ENCODE data around the gene PERCC1.
A peak's percentile ranks its signal among the peaks of the same experiment; 100 is the strongest.
"Not testable (repeated sequence)": the region's sequence is repeated elsewhere in the genome, so short reads cannot be mapped to it uniquely, and the experiment has no call there.

PERCC1 gene

DNA sequence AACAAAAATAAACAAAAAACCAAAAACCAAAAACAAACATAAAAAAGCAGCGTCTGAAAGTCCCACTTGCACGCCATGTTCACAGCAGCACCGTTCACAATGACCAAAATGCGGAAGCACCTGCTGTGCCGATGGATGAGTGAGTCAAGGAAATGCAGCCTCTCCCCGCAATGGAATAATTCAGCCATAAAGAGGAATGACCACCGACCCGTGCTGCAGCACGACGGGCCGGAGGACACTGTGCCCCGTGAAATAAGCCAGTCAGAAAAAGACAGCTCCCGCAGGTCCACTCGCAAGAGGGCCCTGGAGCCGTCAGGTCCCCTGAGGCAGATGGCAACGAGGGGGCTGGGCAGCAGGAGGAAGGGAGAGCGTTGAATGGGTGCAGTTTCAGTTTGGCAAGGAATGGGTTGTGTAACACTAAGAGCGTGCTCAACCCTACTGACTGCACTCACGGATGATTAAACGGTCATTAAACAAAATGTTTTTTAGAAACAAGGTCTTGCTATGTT is 38.9 kb downstream of the PERCC1 start:
- no peak for DNase-seq (ENCODE audit: low spot score)

DNA sequence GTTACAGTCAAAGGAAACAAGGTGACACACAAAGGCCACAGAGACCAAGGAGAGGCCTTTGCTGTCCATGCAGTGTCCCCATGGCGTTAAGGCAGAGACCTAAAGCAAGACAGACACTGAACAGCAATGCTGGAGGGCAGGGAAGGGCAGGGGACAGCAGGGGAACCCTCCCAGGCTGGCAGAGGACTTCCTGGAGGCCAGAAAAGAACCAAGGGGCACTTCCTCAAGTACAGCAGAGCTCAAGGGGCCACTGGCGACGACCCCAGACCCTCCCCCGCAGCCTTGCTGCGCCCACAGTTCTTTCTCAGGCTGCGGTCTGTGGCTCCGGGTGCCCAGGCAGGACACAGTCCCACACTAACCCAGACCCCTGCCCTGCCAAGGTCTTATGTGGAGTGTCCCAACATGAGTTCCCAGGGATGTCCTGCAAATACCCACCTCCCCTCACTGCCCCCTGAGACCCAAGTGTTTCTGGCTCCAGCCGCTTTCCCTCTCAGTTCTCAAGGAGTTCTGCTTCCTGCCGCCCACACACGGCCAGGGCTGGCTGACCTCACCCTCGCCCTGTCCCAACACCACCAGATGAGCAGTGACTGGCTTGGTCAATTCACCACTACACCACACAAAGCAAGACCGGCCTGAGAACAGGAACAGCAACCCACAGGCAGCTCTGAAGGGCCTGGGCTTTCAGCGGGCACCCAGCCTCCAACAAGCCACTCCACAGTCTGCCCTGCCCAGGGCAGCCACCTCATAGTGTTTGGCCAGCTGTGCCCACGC is 39.8 kb downstream of the PERCC1 start:
- DNase-seq (ENCODE audit: low spot score): no peak

DNA sequence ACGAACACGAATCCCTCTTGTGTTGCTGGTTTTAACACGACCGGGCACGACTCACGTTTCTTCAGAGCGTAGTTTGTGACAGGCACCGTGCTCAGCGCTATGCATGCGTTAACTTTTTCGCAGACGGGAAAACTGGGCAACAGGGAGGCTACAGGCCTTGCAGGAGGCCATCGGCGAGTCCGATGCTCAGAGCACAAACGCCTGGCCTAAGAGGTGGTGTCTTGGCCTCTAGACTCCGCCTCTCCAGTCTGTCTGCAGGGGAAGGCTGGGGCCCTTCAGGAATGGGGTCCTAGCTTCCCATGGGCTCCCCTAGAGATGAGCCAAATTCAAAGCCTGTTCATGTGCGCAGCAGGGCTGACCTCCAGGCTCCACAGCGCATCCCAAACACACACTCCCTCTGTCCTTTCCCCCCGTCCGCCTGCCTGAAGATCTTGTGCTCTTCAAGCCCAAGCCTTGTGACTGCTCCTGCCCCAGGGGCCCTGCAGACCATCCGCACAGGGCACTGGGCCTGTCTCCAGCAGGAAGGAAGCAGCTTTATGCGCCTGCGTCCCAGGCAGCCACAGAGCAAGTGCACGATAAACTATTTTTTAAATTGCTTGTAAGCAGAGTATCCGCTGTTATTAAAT is 40.8 kb downstream of the PERCC1 start:
- DNase-seq (ENCODE audit: low spot score): peak; percentile 3

DNA sequence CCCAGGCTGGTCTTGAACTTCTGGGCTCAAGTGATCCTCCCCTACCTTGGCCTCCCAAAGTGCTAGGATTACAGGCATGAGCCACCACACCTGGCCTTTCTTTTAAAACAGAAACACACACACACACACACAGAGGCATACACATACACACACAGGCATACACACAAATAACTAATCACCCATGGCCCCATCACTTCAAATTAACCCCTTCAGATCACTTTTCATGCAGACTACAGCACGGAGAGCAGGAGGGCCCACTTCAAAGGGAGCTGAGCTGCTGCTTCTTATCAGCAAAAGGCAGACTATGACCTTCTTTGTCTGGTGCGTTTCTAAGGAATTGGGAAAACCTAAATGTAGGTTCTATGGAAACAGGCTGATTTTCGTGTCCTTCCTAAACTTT is 42.1 kb downstream of the PERCC1 start:
- no peak for DNase-seq (ENCODE audit: low spot score)

DNA sequence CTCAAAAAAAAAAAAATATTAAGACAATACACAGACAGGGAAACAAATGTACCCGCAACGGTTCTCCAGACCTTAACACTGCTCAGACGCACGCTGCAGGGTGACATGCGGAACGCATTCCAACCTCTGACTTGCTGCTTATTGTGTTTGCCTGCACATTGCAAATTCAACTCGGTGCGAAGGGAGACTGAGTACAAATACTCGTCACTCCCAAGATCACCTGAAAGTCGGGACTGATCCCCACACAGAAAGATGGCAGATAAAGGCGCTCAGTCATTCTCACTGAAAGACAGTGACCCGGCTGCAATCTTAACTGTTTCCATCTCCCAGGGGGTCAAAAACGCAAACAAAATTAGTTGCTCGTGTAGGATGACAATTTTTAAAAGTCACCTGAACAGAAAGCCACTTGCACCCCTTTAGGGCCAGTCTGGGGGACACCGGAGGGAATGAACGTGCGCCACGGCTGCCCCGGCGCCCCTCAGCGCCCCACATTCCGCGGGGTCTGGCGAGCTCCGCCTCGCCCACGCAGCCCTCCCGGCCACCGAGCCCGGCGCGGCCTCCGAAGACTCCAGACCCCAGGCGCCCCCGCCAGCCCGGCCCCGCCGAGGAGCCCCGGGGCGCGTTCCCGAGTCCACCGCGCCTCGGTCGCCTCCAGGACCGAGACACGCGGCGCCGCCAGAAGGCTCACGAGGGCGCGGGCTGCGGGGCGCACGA is 43.4 kb downstream of the PERCC1 start:
- peak; percentile 4 for DNase-seq (ENCODE audit: low spot score)

DNA sequence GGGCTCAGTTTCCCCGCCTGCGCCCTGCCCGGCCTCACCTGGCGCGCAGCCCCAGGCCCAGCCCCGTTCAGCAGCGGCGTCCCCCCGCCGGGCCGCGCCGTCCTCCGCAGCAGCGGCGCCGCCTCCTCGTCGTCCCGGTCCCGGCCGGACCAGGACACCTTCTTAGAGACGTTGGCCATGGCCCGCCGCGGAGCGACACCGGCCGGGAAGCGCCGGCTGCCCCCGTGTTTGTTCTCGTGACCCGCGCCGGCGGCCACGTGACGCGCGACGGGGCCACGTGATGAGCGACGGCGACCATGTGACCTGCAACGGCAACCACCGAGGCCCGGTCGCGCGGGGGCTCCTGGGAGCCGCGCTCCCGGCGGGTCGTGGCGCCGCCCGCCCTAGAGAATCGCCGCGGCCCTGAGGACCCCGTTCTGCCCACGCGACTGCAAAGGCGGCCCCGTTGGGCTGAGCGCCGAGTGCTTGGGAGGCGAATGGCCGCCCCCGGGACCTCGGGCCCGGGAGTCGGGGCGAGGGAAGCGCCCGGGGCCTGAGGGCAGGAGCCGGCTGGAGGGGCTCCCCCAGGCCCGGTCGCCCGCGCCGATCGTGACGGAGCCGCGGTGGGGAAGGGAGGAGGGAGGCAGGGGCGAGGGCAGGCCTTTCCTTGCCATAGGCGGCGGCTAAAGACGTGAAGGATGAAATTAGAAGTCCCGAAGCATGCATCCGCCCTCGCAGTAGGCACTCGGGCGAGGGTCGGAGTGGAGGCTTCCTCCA is 44.1 kb downstream of the PERCC1 start, which contains the start of gene CLCN7:
Gene CLCN7, minus strand, starts transcription at position 233 of the 756 bp plus-strand sequence. Its CDS starts 54 bp downstream, at position 179.
- DNase-seq (ENCODE audit: low spot score): peak; percentile 67

DNA sequence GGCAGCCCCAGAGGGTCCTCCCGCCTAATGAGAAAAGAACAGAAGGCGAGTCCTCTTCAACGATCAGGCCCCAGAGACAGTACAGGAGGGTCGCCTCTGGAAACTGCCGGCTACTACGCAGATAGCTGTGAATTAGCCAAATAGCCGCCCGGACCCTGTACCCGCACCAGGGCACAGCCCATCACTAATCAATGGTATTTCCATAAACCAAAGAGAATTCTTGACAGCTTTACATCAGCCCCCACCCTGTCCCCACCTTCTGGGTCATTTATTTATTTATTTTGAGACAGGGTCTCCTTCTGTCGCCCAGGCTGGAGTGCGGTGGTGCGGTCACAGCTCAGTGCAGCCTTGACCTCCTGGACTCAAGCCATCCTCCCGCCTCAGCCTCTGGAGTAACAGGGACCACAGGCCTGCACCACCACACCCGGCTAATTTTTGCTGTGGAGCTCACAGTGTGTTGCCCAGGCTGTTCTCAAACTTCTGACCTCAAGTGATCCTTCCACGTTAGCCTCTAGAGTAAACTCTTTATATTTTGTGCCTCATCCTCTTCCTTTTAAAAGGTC is 44.8 kb downstream of the PERCC1 start:
- no peak for DNase-seq (ENCODE audit: low spot score)

DNA sequence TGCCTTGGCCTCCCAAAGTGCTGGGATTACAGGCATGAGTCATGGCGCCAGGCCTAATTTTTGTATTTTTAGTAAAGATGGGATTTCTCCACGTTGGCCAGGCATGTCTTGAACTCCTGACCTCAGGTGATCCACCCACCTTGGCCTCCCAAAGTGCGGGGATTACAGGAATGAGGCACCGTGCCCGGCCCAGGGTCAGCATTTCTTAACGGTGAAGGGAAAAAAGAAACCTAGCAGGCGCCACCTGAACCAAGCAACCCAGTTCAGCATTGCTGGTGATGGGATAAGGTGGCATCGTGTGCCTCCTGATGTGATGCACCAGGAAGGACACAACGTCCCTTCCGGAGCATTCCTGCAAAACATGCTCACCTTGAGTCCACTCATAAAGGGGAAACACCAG is 46.2 kb downstream of the PERCC1 start:
- DNase-seq (ENCODE audit: low spot score): no peak

DNA sequence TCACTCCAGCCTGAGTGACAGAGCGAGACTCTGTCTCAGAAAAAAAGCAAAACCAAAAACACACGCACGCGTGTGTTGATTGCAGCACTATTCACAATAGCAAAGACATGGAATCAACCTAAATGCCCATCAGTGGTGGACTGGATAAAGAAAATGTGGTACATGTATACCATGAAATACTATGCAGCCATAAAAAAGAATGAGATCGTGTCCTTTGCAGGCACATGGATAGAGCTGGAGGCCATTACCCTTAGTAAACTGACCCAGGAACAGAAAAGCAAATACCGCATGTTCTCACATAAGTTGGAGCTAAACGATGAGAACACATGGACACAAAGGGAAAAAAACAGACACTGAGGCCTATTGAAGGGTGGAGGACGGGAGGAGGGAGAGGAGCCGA is 48.1 kb downstream of the PERCC1 start:
- DNase-seq (ENCODE audit: low spot score): not testable (repeated sequence)

DNA sequence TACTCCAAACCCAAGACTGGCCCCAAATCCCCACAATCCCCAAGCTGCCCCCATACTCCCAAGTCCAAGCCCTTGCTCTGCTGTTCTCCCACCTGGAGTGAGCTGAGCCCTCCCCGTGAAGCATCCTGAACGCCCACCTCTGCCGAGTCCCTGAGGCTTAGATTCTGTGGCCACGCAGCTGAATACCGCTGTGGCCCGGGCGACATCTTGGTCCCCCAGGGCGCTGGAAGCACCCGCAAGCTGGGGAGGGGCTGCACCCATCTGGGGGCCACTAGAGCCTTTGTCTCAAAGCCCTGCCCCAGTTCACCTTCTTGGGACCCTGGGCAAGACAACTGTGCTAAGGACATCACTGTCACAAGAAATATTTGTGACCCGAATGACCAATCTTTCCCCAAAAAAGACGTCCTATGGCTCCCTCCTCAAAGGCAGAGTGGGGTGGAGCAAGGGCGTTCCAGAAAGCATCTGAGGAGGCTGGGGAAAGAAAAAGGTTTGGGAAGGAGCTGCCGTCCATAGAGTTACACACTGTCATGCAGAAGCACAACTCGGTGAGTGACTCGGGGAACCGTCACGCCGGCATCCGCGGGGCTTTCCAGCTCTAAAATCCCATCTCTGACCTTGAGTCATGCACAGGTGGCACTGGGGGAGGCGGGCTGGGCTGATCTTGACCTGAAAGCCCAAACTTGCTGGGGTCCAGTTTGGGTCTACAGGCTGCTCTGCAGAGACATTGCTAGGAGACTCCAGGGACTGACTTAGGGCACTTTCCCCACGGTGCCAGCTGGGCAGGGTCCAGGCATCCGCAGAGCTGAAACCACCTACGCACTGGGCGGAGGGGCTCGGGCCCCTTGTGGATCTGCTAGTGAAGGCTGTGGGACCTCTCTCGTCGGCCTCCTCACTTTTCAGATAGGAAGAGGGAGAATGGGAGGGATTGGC is 51.3 kb downstream of the PERCC1 start:
- no peak for DNase-seq (ENCODE audit: low spot score)
